ENCODE data around the gene DOCK1.

- TF ChIP-seq CTCF (IDR thresholded peaks at IDR 0.05 in 4 of 5, conservative IDR thresholded peaks at IDR 0.05 in 1 of 5) (no peak), POLR2A (IDR thresholded peaks at IDR 0.05) (no peak)
Observed at GRCh38 chr10:126902157-126902556, 3.1 kb upstream of the DOCK1 start.

Data from gastrocnemius medialis (tissue), 4 donors.